ELF-1 (cell line): Measurements from ENCODE around the gene CSNK1G3.
"Not testable (repeated sequence)": the region's sequence is repeated elsewhere in the genome, so short reads cannot be mapped to it uniquely, and the experiment has no call there.

Experiments
- DNase-seq: peaks from one replicate; pipeline ENCODE4 v3.0.0-alpha.2; 2016; ENCODE audit warnings: low read depth, low spot score

The CSNK1G3 gene

DNA sequence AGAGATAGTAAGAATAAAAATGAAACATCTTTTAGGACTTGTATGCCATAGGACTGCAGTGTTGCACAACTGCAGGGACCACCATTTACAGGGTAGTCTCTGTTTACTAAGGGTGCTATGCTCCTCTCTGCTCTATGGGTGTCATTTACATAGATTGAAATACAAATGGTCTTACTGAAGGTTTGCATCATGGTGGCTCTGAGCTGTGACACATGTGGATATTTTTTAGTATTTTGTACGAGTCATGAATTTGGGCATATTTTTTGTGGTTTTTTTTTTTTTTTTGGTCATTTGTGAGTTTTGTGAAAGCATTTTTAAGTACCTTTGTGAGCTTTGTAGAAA, 47.4 kb downstream of the CSNK1G3 start:
- DNase-seq, result no peak

DNA sequence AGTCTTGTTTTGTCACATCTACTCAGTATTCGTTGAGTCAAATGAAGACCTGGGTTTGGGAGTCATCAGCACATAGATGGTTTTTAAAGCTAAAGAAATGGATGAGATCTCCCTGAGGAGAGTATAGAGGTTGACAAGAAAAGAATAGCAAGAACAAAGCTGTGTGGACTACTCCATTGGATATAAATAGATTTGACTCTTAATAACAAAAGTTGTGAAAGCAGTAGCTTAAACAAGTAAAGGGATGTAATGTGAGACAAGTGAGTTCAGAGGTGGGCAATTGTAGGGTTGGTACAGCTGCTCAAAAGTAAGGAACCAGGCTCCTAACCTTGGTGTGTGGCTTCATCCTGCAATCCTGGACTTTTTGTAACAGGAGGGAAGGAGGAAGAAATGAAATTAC, 49.3 kb downstream of the CSNK1G3 start:
- DNase-seq, result no peak

DNA sequence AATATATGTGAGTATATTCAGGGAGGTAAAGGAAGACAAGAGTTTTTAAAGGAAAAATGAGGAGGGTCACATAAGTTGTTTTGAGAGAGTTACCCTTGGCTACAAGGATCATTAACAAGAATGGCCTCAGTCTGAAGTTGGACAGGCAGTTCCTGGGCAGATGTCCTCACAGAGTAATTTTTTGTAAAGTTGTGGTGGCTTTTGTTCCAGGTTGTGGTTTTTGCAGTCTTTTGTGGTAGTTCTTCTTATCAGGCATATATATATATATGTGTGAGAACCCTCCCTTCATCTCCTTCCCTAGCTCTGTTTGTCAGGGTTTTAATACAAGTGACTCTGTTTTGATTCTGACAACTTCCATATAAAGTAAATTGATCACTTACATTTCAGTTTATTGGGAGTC, 60.0 kb downstream of the CSNK1G3 start:
- no peak for DNase-seq

DNA sequence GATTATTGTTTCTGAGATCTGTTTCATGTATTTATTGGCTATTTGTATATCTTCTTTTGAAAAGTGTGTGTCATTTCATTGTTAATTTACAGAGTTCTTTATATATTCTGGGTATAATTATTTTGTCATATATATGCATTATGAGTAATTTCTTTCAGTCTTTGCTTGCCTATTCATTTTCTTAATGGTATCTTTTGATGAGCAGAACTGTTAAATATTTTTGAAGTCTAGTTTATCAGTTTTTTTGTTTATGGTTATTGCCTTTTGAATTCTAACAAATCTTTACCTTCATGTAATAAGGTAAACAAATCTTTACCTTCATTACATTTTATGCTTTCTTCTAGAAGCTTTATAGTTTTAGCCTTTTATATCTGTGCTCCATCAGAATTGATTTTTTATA, 66.4 kb downstream of the CSNK1G3 start:
- no peak for DNase-seq

DNA sequence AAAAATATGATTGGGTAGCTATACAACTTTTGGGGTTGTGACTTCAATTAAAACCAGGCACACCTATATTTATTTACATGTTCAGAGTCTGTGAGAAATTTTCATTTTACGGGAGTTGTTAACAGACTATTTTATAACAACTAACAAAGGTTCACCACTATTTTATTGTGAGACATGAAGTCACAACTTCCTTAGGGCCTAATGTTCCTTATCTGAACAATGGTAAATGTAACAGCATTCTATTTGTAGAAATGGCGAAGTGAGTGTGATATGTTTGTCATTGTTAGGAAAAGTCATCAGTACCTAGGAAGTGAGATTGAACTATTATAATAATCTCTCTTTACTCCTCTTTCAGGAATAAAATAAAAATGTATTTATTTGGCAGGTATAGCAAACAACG, 67.4 kb downstream of the CSNK1G3 start:
- DNase-seq, result no peak

DNA sequence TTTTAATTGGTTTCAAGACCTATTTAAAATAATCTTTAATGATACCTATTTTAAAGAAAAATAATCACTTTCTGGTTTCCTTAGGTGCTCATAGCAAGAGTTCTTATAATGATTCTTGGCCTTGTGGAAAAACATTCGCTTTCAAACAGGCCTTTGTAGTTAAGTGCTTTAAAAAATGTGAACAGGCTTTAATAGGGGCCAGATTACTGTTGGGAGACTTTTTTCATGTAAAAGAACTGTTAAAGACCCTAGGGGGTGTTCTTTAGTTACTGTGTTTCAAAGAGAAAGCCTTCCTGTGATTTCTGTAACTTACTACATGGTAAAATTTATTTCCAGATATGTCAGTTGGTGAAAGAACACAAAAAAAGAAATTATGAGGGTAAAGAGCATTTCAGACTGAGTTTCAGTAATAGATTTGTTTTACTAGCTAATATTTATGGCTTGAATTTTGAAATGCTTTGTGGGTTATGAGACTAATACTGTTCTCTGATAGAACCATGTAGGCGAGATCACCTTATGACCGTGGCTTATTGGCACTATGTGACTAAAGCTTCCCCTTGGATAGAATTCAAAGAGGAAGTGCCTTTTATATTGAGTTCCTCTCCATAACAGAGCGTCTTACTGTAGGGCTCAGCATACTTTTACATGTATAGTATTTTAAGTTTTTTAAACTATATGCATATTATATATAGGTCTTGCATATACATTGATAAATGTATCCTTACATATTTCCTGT, 70.7 kb downstream of the CSNK1G3 start:
- DNase-seq, result no peak

DNA sequence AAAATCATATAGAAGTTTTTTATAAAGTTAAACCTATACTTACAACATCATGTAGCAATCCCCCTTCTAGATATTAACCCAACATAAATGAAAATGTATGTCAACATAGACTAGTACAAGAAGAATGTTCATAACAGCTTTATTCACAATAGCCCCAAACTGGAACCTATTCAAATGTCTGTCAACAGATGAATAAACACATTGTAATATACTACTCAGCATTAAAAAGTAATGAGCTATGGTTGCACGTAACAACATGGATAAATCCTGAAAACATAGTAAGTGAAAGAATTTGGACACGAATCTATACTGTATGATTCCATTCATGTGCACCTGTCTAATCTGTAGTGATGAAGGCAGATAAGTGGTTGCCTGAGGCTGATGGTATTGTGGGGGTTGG, 73.9 kb downstream of the CSNK1G3 start:
- DNase-seq, result no peak

DNA sequence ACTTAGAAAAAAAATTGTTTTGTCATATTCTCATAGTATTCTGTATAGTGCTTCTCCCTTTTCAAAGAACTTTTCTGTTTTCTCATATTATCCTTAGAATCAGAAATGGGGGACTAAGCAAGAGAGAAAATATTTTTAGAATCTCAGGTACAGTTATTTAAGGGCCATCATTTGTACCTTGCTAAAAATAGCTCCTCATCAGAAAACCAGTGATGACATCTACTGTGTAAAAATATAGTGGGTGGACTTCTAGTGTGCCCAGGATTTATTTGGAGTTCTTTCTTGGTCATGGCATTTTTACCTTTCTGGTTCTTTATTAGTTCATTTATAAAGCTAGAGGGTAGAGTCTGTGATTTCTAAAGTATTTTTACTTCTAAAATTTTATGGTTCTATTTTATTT, 82.5 kb downstream of the CSNK1G3 start:
- DNase-seq, result no peak

DNA sequence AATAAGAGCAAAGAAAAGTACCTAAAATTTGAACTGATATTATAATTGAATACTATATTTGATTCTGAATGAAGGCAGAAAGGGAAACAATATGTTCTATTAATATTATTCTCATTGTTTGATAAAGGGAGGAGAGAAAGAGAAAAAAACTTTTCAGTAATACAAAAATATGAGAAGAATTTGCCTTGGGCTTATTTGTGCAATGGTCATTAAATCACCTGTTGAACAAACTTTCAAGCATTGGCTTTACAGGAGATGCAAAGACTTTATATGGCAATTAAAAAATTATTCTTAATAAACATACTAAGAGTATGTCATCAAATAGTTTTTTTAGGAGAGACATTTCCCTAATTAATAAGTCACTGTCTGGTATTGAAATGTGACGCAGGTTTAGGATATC, 85.0 kb downstream of the CSNK1G3 start:
- DNase-seq, result no peak

DNA sequence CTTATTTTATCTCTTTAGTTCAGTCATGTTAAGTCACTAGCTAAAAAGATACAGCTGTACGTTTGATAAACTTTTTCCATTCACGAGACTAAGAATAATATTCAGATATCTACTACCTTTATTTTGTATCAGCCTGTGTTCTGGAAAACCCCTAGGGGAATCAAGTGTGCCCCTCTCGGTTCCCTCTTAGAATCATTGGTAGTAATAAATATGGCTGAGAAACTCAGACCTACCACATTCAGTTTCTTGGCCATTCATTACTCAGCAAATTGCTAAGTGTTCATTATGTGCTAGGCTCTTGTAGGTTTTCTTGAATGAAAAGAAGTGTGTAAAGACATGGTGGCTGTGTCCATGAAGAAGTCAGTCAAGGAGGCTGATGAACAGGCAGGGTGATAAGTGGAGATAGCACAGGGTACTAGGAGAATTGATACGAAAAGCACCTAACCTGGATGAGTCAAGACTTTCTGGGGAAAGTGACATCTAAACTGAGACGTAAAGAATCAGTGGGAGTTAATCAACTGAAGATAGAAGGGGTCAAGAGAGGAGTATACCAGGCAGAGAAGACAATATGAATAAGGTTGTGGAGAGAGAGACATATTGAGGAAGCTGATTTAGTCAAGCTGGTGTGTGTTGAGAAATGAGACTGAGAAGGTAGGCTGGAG, 86.2 kb downstream of the CSNK1G3 start:
- DNase-seq, result no peak

DNA sequence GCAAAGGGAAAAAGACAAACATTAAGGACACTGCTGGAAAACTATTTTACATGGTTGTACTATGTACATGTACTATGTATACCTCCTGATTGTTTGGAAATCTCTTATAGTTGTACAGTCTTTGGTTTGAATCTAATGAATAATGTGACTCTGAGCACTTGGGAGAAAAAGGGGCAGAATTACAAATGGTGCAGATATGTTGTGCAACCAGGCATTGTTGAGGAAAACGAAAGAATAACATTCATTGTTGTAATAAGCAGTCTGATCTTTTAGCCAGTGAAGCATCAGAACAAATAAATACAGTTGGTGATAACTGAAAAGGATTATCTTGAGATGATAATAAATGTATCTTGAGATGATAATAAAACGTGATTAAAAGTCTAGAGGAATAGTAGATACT, 87.2 kb downstream of the CSNK1G3 start:
- DNase-seq, result no peak

DNA sequence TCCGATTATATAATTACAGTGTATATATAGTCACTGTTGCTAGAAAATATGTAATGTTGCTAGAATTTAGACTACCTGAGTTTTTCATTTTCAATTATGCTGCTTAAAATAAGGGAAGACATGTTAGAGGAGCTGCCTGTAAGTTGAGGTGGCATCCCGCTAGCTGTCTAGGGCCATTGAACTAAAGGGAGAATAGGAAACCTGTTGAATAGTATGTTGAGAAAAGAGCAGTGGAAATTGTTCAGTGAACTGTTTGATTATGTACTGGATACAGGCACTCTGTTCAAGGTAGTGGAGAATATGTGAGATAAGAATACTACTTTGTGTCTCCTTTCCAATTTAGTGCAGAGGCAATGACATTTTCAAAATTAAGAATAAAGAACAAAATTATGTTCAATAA, 89.6 kb downstream of the CSNK1G3 start:
- DNase-seq, result no peak

DNA sequence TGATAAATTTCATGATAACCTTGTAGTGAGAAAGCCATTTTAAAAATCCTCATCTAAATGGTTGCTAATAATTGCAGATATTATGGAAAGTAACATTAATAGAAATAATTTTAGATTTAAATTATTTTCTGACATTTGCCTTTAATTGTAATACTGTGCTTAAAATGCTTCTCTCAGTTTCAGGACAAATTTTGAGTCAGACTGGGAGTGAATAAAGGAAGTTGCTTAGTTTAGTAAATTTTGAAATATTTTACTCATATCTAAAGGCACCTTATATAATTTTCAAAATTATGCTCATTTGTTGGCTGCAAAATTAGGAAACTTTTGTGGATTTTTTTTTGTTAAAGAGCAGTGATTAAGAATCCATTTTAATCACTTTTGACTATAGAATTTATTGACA, 93.8 kb downstream of the CSNK1G3 start:
- DNase-seq, result no peak

DNA sequence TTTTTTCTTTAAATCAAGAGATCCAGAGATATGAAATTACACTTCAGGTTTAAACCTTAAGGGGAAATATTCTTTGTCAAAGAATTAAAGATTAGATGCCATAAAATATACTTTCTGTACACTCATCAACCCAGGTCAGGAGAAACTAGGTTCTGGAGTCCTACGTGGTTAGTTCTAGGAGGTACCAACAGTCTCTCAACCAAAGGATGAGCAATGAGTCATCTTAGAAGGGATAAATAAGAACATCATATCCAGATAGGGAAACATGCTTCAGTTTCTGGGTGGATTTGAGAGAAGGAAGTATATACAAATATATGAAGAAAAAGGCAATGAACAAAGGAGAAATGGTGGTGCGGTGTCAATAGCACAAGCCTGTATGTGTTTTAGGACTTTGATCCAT, 98.2 kb downstream of the CSNK1G3 start:
- no peak for DNase-seq

DNA sequence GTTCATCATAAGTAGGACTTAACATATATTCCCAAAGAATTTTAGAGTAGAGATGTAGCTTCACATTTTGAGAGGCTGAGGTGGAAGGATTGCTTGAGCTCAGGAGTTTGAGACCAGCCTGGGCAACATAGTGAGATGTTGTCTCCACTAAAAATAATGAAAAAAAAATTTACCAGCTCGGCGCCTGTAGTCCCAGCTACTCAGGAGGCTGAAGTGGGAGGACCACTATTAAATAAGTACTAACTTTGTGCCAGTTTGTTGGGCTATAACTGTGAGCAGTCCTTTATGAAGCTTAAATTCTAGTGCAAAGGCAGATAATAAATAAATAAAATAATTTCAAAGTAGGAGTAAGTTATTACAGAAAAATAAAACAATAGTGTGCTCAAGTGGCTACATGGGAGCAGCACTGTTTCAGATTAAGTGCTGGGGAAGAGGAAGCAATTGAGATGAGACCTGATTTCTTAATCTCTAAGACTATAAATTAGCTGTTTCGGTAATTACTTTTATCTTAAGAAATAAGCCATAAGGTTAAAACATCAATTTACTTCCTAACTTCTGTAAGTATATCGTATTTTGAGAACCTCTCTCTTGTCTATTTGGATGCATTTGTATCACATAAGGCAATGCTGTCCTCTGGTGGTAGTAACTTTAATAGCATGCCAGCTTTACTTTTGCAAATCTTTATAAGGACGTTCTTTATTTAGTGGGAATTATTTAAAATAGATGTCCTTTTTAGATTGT, 98.9 kb downstream of the CSNK1G3 start:
- DNase-seq, result no peak

DNA sequence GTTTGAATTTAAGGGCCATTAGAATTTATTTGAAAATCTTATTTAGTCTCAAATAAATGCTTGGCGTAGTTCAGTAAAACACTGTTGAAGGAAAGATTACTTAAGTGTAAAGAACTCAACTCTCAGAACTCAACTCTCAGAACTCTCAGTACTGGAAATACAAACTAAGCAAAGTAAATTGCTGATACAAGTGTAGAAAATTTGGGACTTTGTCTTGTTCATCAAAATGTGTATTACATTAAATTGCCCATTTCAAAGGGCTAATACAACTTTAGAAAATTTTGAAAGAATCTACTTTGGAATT, 99.4 kb downstream of the CSNK1G3 start:
- DNase-seq, result no peak

DNA sequence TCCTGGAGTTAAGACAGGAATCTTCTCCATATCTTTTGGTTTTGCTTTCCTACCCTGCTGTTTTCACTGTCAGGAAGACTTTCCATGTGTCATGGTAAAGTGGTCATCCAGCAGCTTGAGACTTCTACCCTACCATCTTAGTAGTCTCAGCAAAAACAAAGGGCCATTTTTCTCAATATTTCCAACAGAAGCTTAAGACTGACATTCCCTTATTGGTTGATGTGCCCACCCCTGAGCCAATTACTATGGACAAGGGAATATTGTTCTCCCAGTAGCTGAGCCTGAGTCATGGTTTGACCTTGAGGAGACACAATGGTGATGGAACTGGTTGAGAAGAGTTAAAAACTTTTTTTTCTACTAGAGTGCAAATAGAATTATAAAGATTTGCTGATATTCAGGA, 105.6 kb downstream of the CSNK1G3 start:
- DNase-seq, result no peak

DNA sequence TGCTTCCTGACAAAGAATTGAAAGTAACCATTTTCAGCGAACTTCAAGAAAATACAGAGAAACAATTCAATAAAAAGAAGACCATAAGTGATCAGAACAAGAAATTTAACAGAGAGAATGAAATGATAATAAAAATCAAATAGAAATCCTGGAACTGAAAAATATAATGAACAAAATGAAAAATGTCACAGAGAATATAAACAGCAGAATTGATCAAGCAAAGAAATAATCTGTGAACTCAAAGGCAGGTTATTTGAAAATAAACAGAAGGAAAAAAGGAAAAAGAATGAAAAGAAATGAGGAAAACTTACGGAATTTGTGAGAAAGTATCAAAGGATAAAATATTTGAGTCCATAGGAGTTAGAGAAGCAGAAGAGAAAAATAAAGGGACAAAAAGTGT, 114.1 kb downstream of the CSNK1G3 start:
- DNase-seq, result no peak

DNA sequence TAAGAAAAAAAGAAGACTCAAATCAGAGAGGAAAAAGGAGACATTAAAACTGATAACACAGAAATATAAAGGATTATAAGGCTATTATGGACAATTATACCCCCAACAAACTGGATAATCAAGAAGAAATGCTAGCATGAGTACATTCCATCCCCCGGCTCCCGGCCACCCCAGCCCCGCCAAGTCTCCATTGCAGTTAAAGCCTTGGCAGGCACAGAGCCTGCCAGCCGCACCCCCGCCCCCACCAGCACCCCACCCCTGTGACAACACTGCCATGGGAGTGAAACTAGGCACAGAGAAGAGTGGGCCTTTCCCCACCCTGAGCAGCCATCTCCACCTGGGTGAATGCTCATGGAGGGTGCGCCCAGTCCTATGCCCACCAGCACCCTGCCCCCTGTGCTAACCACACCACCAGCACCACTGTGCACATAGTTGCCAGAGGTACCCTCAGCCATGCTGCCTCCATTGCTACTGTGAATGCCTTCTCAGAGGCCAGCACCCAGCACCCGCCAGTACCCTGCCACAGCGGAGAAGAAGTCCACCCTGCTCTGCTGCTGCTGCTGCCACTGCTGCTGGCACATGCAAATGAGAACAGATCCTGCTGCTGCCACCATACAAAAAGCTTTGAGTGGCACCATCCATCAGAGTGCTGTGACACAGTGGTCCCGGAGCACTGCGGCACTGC, 117.0 kb downstream of the CSNK1G3 start:
- DNase-seq, result no peak

DNA sequence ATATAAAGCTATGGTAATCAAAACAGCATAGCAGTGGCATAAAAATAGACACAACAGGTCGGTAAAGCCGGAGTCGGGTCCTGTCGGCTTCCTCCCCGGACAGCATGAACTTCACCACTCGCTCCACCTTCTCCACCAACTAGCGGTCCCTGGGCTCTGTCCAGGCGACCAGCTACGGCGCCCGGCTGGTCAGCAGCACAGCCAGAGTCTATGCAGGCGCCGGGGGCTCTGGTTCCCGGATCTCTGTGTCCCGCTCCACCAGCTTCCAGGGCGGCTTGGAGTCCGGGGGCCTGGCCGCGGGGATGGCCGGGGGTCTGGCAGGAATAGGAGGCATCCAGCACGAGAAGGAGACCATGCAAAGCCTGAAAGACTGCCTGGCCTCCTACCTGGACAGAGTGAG, 124.0 kb downstream of the CSNK1G3 start:
- DNase-seq, result no peak

DNA sequence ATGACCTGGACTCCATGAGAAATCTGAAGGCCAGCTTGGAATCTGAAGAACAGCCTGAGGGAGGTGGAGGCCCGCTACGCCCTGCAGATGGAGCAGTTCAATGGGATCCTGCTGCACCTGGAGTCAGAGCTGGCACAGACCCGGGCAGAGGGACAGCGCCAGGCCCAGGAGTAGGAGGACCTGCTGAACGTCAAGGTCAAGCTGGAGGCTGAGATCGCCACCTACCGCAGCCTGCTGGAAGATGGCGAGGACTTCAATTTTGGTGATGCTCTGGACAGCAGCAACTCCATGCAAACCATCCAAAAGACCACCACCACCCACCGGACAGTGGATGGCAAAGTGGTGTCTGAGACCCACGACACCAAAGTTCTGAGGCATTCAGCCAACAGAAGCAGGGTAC, 125.1 kb downstream of the CSNK1G3 start:
- DNase-seq, result not testable (repeated sequence)

DNA sequence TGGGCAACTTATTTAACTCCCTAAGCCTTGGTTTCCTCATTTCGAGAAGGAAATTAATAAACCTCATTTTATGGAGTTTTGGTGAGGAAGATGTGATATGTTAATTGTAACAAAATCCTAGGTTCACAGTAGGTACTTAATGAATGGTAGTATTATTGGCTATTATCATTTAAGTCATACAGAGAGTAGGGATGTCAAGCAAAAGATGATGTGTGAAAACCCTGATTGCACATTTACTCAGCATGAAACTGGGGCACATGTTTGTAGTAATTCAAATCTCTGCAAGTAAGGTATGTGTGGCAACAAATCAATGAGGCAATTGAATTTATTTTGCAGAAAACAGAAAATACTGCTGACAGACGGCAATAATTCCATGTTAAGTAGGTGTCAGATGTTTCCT, 127.3 kb downstream of the CSNK1G3 start:
- DNase-seq, result no peak
